DND-41 (cell line): Measurements from ENCODE around the gene CYSLTR2.

Source experiments
- ATAC-seq: fragments of 200-7000 bp; cut with Tn5 transposase; 3 replicates; pipeline ENCODE4 v1.9.1; 2021; ENCODE audit warnings: low read depth; ENCODE audit not compliant: insufficient read depth
- DNase-seq: peaks from one replicate; pipeline ENCODE4 v3.0.0-alpha.2; 2020
- H2AFZ ChIP-seq: 2 replicates; pipeline ENCODE4 v1.6.0; 2012; ENCODE audit warnings: low read depth, low read length
- H3K27ac ChIP-seq: 2 replicates; pipeline ENCODE4 v1.5.1; 2012; ENCODE audit warnings: low read length, inconsistent platforms
- H3K27me3 ChIP-seq: fragments of 200-600 bp; sonication (generic); 2 replicates; pipeline ENCODE4 v1.6.0; 2012; ENCODE audit warnings: low read length, mild to moderate bottlenecking, inconsistent platforms; ENCODE audit not compliant: insufficient read depth, poor library complexity
- H3K36me3 ChIP-seq: 2 replicates; pipeline ENCODE4 v1.5.1; 2012; ENCODE audit warnings: low read length, inconsistent platforms; ENCODE audit not compliant: insufficient read depth
- H3K4me1 ChIP-seq: 2 replicates; pipeline ENCODE4 v1.5.1; 2012; ENCODE audit warnings: mild to moderate bottlenecking, low read length; ENCODE audit not compliant: insufficient read depth
- H3K4me2 ChIP-seq: 2 replicates; pipeline ENCODE4 v1.6.0; 2012; ENCODE audit warnings: mild to moderate bottlenecking, moderate library complexity, low read length, inconsistent platforms; ENCODE audit not compliant: insufficient read depth
- H3K4me3 ChIP-seq, 2 experiments: fragments of 200-600 bp in 1 of 2; shearing (Covaris generic) in 1 of 2; 2 replicates each; pipeline ENCODE4 v1.5.1; 2012 to 2016; ENCODE audit warnings: inconsistent platforms in 2 of 2, low read length in 2 of 2, mild to moderate bottlenecking in 2 of 2, low read depth in 1 of 2, moderate library complexity in 1 of 2
- H3K79me2 ChIP-seq: 2 replicates; pipeline ENCODE4 v1.6.0; 2012; ENCODE audit warnings: low read length, inconsistent platforms; ENCODE audit not compliant: insufficient read depth
- H3K9ac ChIP-seq: 2 replicates; pipeline ENCODE4 v1.6.0; 2012; ENCODE audit warnings: low read depth, mild to moderate bottlenecking, inconsistent platforms, low read length, moderate library complexity
- H3K9me3 ChIP-seq: 2 replicates; pipeline ENCODE4 v1.5.1; 2012; ENCODE audit warnings: low read length, moderate library complexity, mild to moderate bottlenecking, inconsistent platforms; ENCODE audit not compliant: insufficient read depth, severe bottlenecking
- H4K20me1 ChIP-seq: 2 replicates; pipeline ENCODE4 v1.6.0; 2012; ENCODE audit warnings: low read length; ENCODE audit not compliant: insufficient read depth
- CTCF ChIP-seq: IDR thresholded peaks from 2 replicates; pipeline ENCODE4 v1.5.1; 2012; ENCODE audit warnings: borderline replicate concordance, low read length, moderate library complexity, mild to moderate bottlenecking; ENCODE audit not compliant: poor library complexity, severe bottlenecking; ENCODE audit errors: extremely low read depth
- EZH2 ChIP-seq: IDR thresholded peaks from 3 replicates; pipeline ENCODE4 v1.6.1; 2012; ENCODE audit warnings: borderline replicate concordance, low read depth, mild to moderate bottlenecking, moderate library complexity, low read length, inconsistent platforms; ENCODE audit not compliant: severe bottlenecking

The CYSLTR2 gene

GRCh38 chr13:48679941-48680680 lies 26.4 kb downstream of the CYSLTR2 start:
- TF ChIP-seq CTCF = no peak
- no peak for TF ChIP-seq EZH2

GRCh38 chr13:48680756-48681392 lies 27.1 kb downstream of the CYSLTR2 start:
- Histone ChIP-seq H4K20me1 (0 out of 2 replicates have a peak, but pooled peaks cover 2% of the 10 kb centered on the region), H3K27me3 (no peaks in the 10 kb centered on the region), H3K27ac (no peak overlapping the region), H3K9me3 (no peaks in the 10 kb centered on the region), H2AFZ (no peak overlapping the region), H3K9ac (no peak overlapping the region), H3K4me2 (no peak overlapping the region), H3K4me1 (peaks cover 26% of the 10 kb centered on the region), H3K79me2 (peaks cover 71% of the 10 kb centered on the region), H3K4me3 (no peak overlapping the region), H3K36me3 (no peaks in the 10 kb centered on the region; the same call in 1 of the 2 replicates)
- ATAC-seq (no peak), DNase-seq (no peak)
- TF ChIP-seq CTCF (no peak), EZH2 (no peak)

More at GRCh38 chr13:48679941-48680680, 26.4 kb downstream of the CYSLTR2 start:
- Histone ChIP-seq H2AFZ (no peak overlapping the region), H4K20me1 (0 out of 2 replicates have a peak, but pooled peaks cover 2% of the 10 kb centered on the region), H3K4me3 (no peak overlapping the region), H3K36me3 (no peaks in the 10 kb centered on the region; the same call in 1 of the 2 replicates), H3K79me2 (peaks cover 74% of the 10 kb centered on the region), H3K4me2 (no peak overlapping the region), H3K9me3 (no peaks in the 10 kb centered on the region), H3K4me1 (peaks cover 34% of the 10 kb centered on the region), H3K9ac (no peak overlapping the region), H3K27me3 (no peaks in the 10 kb centered on the region), H3K27ac (no peak overlapping the region)
- ATAC-seq = no peak
- DNase-seq = no peak

- Histone ChIP-seq H3K4me1 (peaks cover 16% of the 10 kb centered on the region), H2AFZ (no peak overlapping the region), H3K4me2 (no peak overlapping the region), H3K27ac (no peak overlapping the region), H3K9ac (no peak overlapping the region), H3K79me2 (peaks cover 64% of the 10 kb centered on the region), H3K4me3 (no peak overlapping the region), H3K9me3 (no peaks in the 10 kb centered on the region), H3K36me3 (no peaks in the 10 kb centered on the region), H3K27me3 (no peaks in the 10 kb centered on the region), H4K20me1 (0 out of 2 replicates have a peak, but pooled peaks cover 2% of the 10 kb centered on the region)
- no peak for ATAC-seq
- TF ChIP-seq EZH2 (no peak), CTCF (no peak)
- no peak for DNase-seq
Measured at GRCh38 chr13:48681905-48682304, 28.2 kb downstream of the CYSLTR2 start.
